ENCODE data around the gene DSTN. TPM values are rescaled to one million over a fixed set of nuclear protein-coding genes. Genes with fewer than 3 reads are reported as not detected.

The DSTN gene
- polyA plus RNA-seq, 1 experiment = 295 TPM

DNA sequence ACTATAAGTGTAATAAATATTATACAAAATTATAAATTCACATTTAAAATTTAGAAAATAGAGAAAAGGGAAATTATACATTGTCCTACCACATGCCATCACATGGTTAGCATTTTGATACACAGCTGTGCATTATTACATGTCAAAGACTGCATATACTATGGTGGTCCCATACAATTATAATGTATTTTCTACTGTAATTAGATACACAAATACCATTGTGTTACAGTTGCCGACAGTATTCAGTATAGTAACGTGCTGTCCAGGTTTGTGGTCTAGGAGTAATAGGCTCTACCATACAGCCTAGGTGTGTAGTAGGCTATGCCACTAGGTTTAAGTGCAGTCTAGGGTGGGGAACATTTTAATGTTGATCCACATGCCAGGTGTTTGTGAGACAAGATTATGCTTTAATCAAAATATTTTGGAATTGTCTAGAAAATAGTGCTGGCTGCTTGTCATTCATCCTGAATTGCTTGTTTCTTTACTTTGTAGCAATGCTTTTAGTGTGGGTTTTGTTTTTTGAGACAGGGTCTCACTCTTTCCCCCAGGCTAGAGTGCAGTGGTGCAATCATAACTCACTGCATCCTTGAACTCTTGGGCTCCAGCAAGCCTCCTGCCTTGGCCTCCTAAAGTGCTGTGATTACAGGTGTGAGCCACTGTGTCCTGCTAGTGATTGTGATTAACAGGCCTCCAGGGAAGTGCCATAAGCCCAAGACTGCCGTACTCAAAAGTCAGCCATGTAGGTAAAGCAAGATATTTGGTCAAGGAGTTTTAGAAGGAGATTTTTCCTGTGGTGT lies 39.0 kb downstream of the DSTN start:
- H3K27me3 ChIP-seq (ENCODE audit: control insufficient read depth, insufficient read depth, low read length) = no peaks in the 10 kb centered on the region
- no peak for TF ChIP-seq CTCF (IDR thresholded peaks at IDR 0.05; ENCODE audit: insufficient read depth, low read depth, low read length)
- ChIA-PET POLR2A (no interaction called here), CTCF (interaction anchor here (1.5 to 1.9 kb wide), 2 partner anchors 37 to 65 kb away, joined by 3 to 6 read pairs; no protein-coding TSS in a partner anchor)
- H3K36me3 ChIP-seq (ENCODE audit: control insufficient read depth, insufficient read depth, low read length) = peaks cover 26% of the 10 kb centered on the region
- no peak for DNase-seq (ENCODE audit: low read depth)
- no peak overlapping the region for H3K4me3 ChIP-seq (ENCODE audit: low read depth, low read length)

- POLR2A ChIA-PET = interaction anchor here (0.5 to 0.8 kb wide), 2 partner anchors 15 to 79 kb away, joined by 3 read pairs; partner anchors contain the start of gene BFSP1
- no peak for DNase-seq (ENCODE audit: low read depth)
- Histone ChIP-seq H3K4me3 (ENCODE audit: low read depth, low read length) (no peak overlapping the region), H3K27me3 (ENCODE audit: control insufficient read depth, insufficient read depth, low read length) (no peaks in the 10 kb centered on the region), H3K36me3 (ENCODE audit: control insufficient read depth, insufficient read depth, low read length) (peaks cover 33% of the 10 kb centered on the region)
- CTCF ChIA-PET = interaction anchor here (1.2 to 2.4 kb wide), 9 partner anchors 8 to 329 kb away, joined by 3 to 17 read pairs (median 4); no protein-coding TSS in a partner anchor
- TF ChIP-seq CTCF (IDR thresholded peaks at IDR 0.05; ENCODE audit: insufficient read depth, low read depth, low read length) = no peak
These were observed 40.0 kb downstream of the DSTN start for GRCh38 chr20:17609811-17610377.

DNA sequence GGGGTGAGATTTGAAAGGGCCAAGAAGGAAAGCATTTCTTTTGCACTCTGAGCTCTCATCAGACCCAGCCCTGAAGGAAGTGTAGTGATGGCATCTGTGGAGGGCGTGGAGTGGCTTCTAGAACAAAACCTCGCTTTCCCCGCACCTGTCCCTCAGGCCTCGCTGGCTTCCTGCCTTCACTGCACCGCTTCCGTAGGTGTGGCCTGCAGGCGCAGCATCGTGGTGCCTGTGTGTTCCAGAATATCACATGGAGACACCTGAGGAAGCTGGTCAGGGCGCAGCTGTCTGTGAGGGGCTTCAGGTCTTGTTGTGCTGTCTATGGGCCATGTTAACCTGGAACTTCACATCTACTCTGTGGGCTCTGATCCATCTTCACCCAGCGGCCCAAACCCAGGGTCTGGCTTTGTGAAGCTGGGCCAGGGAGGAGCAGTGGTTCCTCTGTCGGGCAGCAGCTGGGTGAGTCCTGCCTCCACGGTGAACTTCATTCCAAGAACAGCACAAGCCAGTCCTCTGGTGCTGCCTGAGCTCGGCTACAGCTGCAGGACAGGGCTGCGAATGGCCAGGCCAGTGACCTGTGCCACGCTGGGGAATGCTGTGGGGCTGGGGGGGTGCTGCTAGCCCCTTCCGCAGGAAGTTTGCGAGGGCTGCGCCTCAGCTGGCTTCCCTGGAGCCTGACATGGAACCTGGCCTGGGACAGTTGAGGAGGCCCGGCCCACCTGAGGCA lies 40.9 kb downstream of the DSTN start:
- TF ChIP-seq CTCF (IDR thresholded peaks at IDR 0.05; ENCODE audit: insufficient read depth, low read depth, low read length) = no peak
- no peaks in the 10 kb centered on the region for H3K27me3 ChIP-seq (ENCODE audit: control insufficient read depth, insufficient read depth, low read length)
- peaks cover 36% of the 10 kb centered on the region for H3K36me3 ChIP-seq (ENCODE audit: control insufficient read depth, insufficient read depth, low read length)
- ChIA-PET POLR2A (interaction anchor here (0.8 kb wide), 1 partner anchor 16 kb away, joined by 3 read pairs; no protein-coding TSS in a partner anchor), CTCF (interaction anchor here (0.6 to 2.4 kb wide), 13 partner anchors 9 to 757 kb away, joined by 3 to 17 read pairs (median 4); no protein-coding TSS in a partner anchor)
- no peak for DNase-seq (ENCODE audit: low read depth)
- no peak overlapping the region for H3K4me3 ChIP-seq (ENCODE audit: low read depth, low read length)

DNA sequence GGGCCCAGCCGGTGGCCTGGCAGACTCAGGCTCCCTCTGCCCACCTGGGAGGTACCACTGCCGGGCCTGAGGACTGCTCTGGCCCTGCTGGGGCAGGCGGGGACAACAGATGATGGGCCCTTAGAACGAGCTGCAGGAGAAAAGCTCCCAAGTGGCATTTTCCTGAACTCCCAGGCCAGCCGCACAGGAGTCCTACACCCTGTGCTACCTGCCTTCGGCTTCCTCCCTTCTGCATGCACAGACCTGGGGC lies 41.3 kb downstream of the DSTN start:
- no peaks in the 10 kb centered on the region for H3K27me3 ChIP-seq (ENCODE audit: control insufficient read depth, insufficient read depth, low read length)
- DNase-seq (ENCODE audit: low read depth) = no peak
- H3K36me3 ChIP-seq (ENCODE audit: control insufficient read depth, insufficient read depth, low read length) = peaks cover 40% of the 10 kb centered on the region
- CTCF ChIA-PET = interaction anchor here (0.6 to 2.4 kb wide), 10 partner anchors 9 to 757 kb away, joined by 3 to 17 read pairs (median 4); no protein-coding TSS in a partner anchor
- H3K4me3 ChIP-seq (ENCODE audit: low read depth, low read length) = no peak overlapping the region
- POLR2A ChIA-PET = no interaction called here
- TF ChIP-seq CTCF (IDR thresholded peaks at IDR 0.05; ENCODE audit: insufficient read depth, low read depth, low read length) = no peak
